ENCODE measurements around the gene PPME1.

GRCh38 chr11:74138572-74138971 is 32.5 kb upstream of the PPME1 start:
- TF ChIP-seq CTCF (IDR thresholded peaks at IDR 0.05 in 2 of 3, conservative IDR thresholded peaks at IDR 0.05 in 1 of 3; ENCODE audit: borderline replicate concordance in 1 of 3, insufficient read depth in 1 of 3, low read depth in 2 of 3, low read length in 2 of 3) (no peak), POLR2AphosphoS5 (IDR thresholded peaks at IDR 0.05; ENCODE audit: low read depth, low read length) (peak; percentile 51; the same call in 1 of the 2 replicates), POLR2A (IDR thresholded peaks at IDR 0.05; ENCODE audit: borderline replicate concordance, extremely low read depth, insufficient read depth, insufficient read length) (no peak), ZBTB33 (IDR thresholded peaks at IDR 0.05; ENCODE audit: extremely low read depth, insufficient replicate concordance, low read length) (no peak), SP1 (IDR thresholded peaks at IDR 0.05; ENCODE audit: low read depth) (peak; percentile 83), FOSL1 (IDR thresholded peaks at IDR 0.05; ENCODE audit: low read depth) (peak; percentile 95), SRF (IDR thresholded peaks at IDR 0.05; ENCODE audit: low read depth) (0 out of 2 replicates have a peak, but pooled peaks have one; percentile 51), TCF7L2 (IDR thresholded peaks at IDR 0.05; ENCODE audit: borderline replicate concordance, extremely low read depth, insufficient read depth, insufficient read length) (peak; percentile 70), ZFX (IDR thresholded peaks at IDR 0.05) (no peak), CEBPB (IDR thresholded peaks at IDR 0.05; ENCODE audit: low read depth) (0 out of 2 replicates have a peak, but pooled peaks have one; percentile 33), REST (IDR thresholded peaks at IDR 0.05; ENCODE audit: low read depth) (no peak)
